HFFc6 (cell line): ENCODE results near the gene KRT33B. TPM values are rescaled to one million over a fixed set of nuclear protein-coding genes. Genes with fewer than 3 reads are reported as not detected.
A peak's percentile ranks its signal among the peaks of the same experiment; 100 is the strongest.

ENCODE experiments used
- DNase-seq: peaks from one replicate; pipeline ENCODE4 v3.0.0-alpha.2; 2018
- H3K27ac Mint-ChIP-seq: 2 replicates; pipeline ENCODE4 v1.8.0; 2020; ENCODE audit warnings: mild to moderate bottlenecking, mixed read lengths
- H3K27me3 Mint-ChIP-seq: 2 replicates; pipeline ENCODE4 v1.8.0; 2021; ENCODE audit warnings: mild to moderate bottlenecking, moderate library complexity, mixed read lengths; ENCODE audit not compliant: insufficient read depth
- H3K36me3 Mint-ChIP-seq: 2 replicates; pipeline ENCODE4 v1.8.0; 2021; ENCODE audit warnings: low read depth, mixed read lengths
- H3K4me1 Mint-ChIP-seq: 2 replicates; pipeline ENCODE4 v1.8.0; 2020; ENCODE audit warnings: low read depth, mixed read lengths
- H3K4me3 Mint-ChIP-seq: 2 replicates; pipeline ENCODE4 v1.8.0; 2020; ENCODE audit warnings: mild to moderate bottlenecking, moderate library complexity, mixed read lengths
- H3K9me3 Mint-ChIP-seq: 2 replicates; pipeline ENCODE4 v1.8.0; 2020; ENCODE audit warnings: mild to moderate bottlenecking, mixed read lengths
- total RNA-seq, 6 experiments: library from RNA; stranded (reverse); fragmentation: NEBNext Ultra II Directional; extraction: Animal tissue kit (Norgen Biotek cat#: 25700); gene quantifications; 2 replicates in 1 of 6; 3 replicates in 5 of 6; pipeline ENCODE4 v1.2.3, GENCODE V29; 2021
- TF ChIP-seq, protein P1 (sequence below): fragments of 200-600 bp; sonication (generic); IDR thresholded peaks from 2 replicates; pipeline ENCODE4 v1.5.0; 2021; ENCODE audit warnings: antibody characterized with exemption, mild to moderate bottlenecking

KRT33B gene
- total RNA-seq, 6 experiments from 2014 or later = 0.75 to 2.5 (median 0.96) TPM

- Mint-ChIP-seq H3K4me3 (no peak overlapping the region), H3K36me3 (no peaks in the 10 kb centered on the region), H3K27me3 (no peaks in the 10 kb centered on the region; the same call in 1 of the 2 replicates), H3K9me3 (no peaks in the 10 kb centered on the region), H3K4me1 (peaks cover 50% of the 10 kb centered on the region), H3K27ac (no peak overlapping the region)
- TF ChIP-seq, protein P1, sequence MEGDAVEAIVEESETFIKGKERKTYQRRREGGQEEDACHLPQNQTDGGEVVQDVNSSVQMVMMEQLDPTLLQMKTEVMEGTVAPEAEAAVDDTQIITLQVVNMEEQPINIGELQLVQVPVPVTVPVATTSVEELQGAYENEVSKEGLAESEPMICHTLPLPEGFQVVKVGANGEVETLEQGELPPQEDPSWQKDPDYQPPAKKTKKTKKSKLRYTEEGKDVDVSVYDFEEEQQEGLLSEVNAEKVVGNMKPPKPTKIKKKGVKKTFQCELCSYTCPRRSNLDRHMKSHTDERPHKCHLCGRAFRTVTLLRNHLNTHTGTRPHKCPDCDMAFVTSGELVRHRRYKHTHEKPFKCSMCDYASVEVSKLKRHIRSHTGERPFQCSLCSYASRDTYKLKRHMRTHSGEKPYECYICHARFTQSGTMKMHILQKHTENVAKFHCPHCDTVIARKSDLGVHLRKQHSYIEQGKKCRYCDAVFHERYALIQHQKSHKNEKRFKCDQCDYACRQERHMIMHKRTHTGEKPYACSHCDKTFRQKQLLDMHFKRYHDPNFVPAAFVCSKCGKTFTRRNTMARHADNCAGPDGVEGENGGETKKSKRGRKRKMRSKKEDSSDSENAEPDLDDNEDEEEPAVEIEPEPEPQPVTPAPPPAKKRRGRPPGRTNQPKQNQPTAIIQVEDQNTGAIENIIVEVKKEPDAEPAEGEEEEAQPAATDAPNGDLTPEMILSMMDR = no peak
- no peak for DNase-seq
Measured at GRCh38 chr17:41407226-41407625, 37.6 kb upstream of the KRT33B start.

GRCh38 chr17:41406205-41406604 lies 36.6 kb upstream of the KRT33B start:
- TF ChIP-seq, protein P1 = no peak; the same call in 1 of the 2 replicates
- no peak overlapping the region for H3K4me3 Mint-ChIP-seq
- peak; percentile 17 for DNase-seq
- H3K27me3 Mint-ChIP-seq = no peaks in the 10 kb centered on the region; the same call in 1 of the 2 replicates
- H3K27ac Mint-ChIP-seq = no peak overlapping the region
- no peaks in the 10 kb centered on the region for H3K9me3 Mint-ChIP-seq
- no peaks in the 10 kb centered on the region for H3K36me3 Mint-ChIP-seq
- peaks cover 51% of the 10 kb centered on the region for H3K4me1 Mint-ChIP-seq

GRCh38 chr17:41404024-41404671 lies 34.5 kb upstream of the KRT33B start:
- peak; percentile 97 for DNase-seq
- no peaks in the 10 kb centered on the region for H3K9me3 Mint-ChIP-seq
- H3K4me3 Mint-ChIP-seq = peak overlapping the region; percentile 56
- no peaks in the 10 kb centered on the region for H3K36me3 Mint-ChIP-seq
- TF ChIP-seq, protein P1 = no peak
- peaks cover 3% of the 10 kb centered on the region; the same call in 1 of the 2 replicates for H3K27me3 Mint-ChIP-seq
- H3K4me1 Mint-ChIP-seq = peaks cover 71% of the 10 kb centered on the region
- H3K27ac Mint-ChIP-seq = peak overlapping the region; percentile 95

DNA sequence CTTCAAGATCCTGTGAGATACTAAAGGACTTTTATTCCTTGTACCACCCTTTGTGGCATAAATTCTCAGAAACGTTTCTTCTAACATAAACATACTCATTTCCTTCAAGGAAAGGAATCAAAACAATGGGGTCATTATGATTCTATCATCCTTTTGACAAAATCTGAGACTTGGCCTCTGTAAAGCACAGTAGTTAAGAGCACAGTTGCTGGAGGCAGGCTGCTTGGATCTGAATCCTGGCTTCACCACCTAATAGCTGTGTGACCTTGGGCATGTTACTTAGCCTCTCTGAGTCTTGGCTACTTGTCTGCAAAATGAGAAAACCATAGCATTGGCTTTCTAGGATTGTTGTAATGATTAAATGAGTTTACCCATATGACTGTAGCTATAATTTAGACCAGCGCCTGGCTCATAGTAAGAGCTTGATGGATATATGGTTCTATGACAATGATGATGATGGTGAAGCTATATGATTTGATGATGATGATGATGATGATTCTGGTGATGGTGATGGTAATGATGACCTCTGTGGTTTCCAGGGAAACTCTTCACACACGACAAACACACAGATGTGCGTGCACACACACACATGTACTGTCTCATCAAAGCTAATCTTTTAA lies 33.9 kb upstream of the KRT33B start:
- Mint-ChIP-seq H3K4me3 (peak overlapping the region; percentile 56; the same call in 1 of the 2 replicates), H3K36me3 (no peaks in the 10 kb centered on the region), H3K4me1 (peaks cover 71% of the 10 kb centered on the region), H3K27ac (peak overlapping the region; percentile 95), H3K27me3 (peaks cover 3% of the 10 kb centered on the region; the same call in 1 of the 2 replicates), H3K9me3 (no peaks in the 10 kb centered on the region)
- TF ChIP-seq, protein P1 = no peak
- peak; percentile 8 for DNase-seq

DNA sequence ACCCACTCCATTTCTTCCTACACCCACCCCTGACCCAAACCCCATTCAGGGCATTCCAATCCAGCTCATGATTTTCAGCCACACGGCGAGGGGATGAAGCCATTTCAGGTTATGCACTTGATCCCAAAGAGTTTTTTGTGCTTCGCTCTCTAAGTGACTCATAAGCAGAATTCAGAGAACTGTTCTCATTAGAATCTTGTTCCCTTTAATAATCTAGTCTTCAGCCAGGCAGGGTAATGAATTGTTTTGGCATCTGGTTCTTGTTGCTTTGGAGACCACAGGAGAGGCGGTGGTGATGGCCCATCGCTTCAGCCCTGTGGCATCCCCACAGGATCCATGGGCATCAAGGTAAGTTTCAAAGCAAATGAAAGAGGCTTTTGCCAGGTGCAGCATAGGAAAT lies 32.5 kb upstream of the KRT33B start:
- Mint-ChIP-seq H3K36me3 (no peaks in the 10 kb centered on the region), H3K4me3 (peak overlapping the region; percentile 7; the same call in 1 of the 2 replicates), H3K9me3 (no peaks in the 10 kb centered on the region), H3K4me1 (peaks cover 71% of the 10 kb centered on the region), H3K27me3 (peaks cover 3% of the 10 kb centered on the region; the same call in 1 of the 2 replicates), H3K27ac (peak overlapping the region; percentile 95)
- DNase-seq = peak; percentile 38
- TF ChIP-seq, protein P1 = no peak
